HEK293 (cell line): ENCODE data around the gene GPAM.
A peak's percentile ranks its signal among the peaks of the same experiment; 100 is the strongest.

Experiments
- CTCF ChIA-PET: fragments of 350-600 bp; formaldehyde crosslinking; extraction: SDS; loops from one replicate; lab custom pipeline; 2021; ENCODE audit warnings: antibody characterized with exemption; lab: Yijun Ruan, JAX
- POLR2A ChIA-PET: fragments of 300-600 bp; formaldehyde crosslinking; extraction: SDS; loops from one replicate; lab custom pipeline; 2020; ENCODE audit warnings: antibody characterized with exemption, inconsistent platforms; lab: Yijun Ruan, JAX
- H3K27ac ChIP-seq: fragments of 200-500 bp; sonication (Bioruptor generic); 2 replicates; pipeline ENCODE4 v1.5.1; 2014; ENCODE audit warnings: low read depth, low read length, control low read depth, inconsistent platforms; ENCODE audit errors: extremely low read depth
- H3K36me3 ChIP-seq, 2 experiments: fragments of 200-500 bp in 1 of 2; sonication (Bioruptor generic) in 1 of 2; 1 replicate in 1 of 2; 2 replicates in 1 of 2; pipeline ENCODE4 v1.5.1; 2014 to 2017; ENCODE audit warnings: inconsistent platforms in 2 of 2, low read length in 2 of 2; ENCODE audit not compliant: control insufficient read depth in 2 of 2, insufficient read depth in 1 of 2
- H3K4me1 ChIP-seq: fragments of 200-500 bp; sonication (Bioruptor generic); 2 replicates; pipeline ENCODE4 v1.5.1; 2014; ENCODE audit warnings: mild to moderate bottlenecking, low read length, inconsistent platforms; ENCODE audit not compliant: control insufficient read depth, insufficient read depth
- H3K4me3 ChIP-seq: 2 replicates; pipeline ENCODE4 v1.5.1; 2011; ENCODE audit warnings: low read depth, mild to moderate bottlenecking, control low read depth, low read length, moderate library complexity
- H3K9me3 ChIP-seq: fragments of 200-500 bp; sonication (Bioruptor generic); 2 replicates; pipeline ENCODE4 v1.5.1; 2014; ENCODE audit warnings: low read depth, low read length, inconsistent platforms; ENCODE audit not compliant: control insufficient read depth, insufficient read depth
- CTCF ChIP-seq: fragments of 450-650 bp; formaldehyde crosslinking; IDR thresholded peaks from 2 replicates; pipeline ENCODE4 v1.5.1; 2016; ENCODE audit warnings: missing biosample characterization, missing genetic modification characterization
- ELK4 ChIP-seq: IDR thresholded peaks from 2 replicates; pipeline ENCODE4 v1.6.1; 2011; ENCODE audit warnings: mild to moderate bottlenecking, low read depth, low read length, borderline replicate concordance
- GLIS2 ChIP-seq: fragments of 450-650 bp; formaldehyde crosslinking; IDR thresholded peaks from 2 replicates; pipeline ENCODE4 v1.5.1; 2016; ENCODE audit warnings: missing biosample characterization, missing genetic modification characterization
- KLF16 ChIP-seq: fragments of 450-650 bp; formaldehyde crosslinking; IDR thresholded peaks from 2 replicates; pipeline ENCODE4 v1.5.1; 2017; ENCODE audit warnings: missing biosample characterization, missing genetic modification characterization
- ZBTB11 ChIP-seq: fragments of 450-650 bp; formaldehyde crosslinking; conservative IDR thresholded peaks from 2 replicates; pipeline ENCODE4 v1.5.1; 2016; ENCODE audit warnings: low read depth, missing biosample characterization, missing genetic modification characterization
- ZEB2 ChIP-seq: fragments of 450-650 bp; formaldehyde crosslinking; IDR thresholded peaks from 2 replicates; pipeline ENCODE4 v1.5.1; 2016; ENCODE audit warnings: missing biosample characterization, missing genetic modification characterization
- ZIC2 ChIP-seq: fragments of 450-650 bp; formaldehyde crosslinking; IDR thresholded peaks from 2 replicates; pipeline ENCODE4 v1.5.1; 2016; ENCODE audit warnings: missing biosample characterization, missing genetic modification characterization
- ZNF155 ChIP-seq: fragments of 450-650 bp; formaldehyde crosslinking; IDR thresholded peaks from 2 replicates; pipeline ENCODE4 v1.5.1; 2016; ENCODE audit warnings: missing biosample characterization, missing genetic modification characterization
- ZNF211 ChIP-seq: fragments of 450-650 bp; formaldehyde crosslinking; IDR thresholded peaks from 2 replicates; pipeline ENCODE4 v1.5.1; 2016; ENCODE audit warnings: low read depth, missing biosample characterization, missing genetic modification characterization
- ZNF324 ChIP-seq: fragments of 450-650 bp; formaldehyde crosslinking; IDR thresholded peaks from 2 replicates; pipeline ENCODE4 v1.5.1; 2016; ENCODE audit warnings: missing biosample characterization, missing genetic modification characterization
- ZNF366 ChIP-seq: fragments of 450-650 bp; formaldehyde crosslinking; conservative IDR thresholded peaks from 2 replicates; pipeline ENCODE4 v1.5.1; 2016; ENCODE audit warnings: missing biosample characterization, missing genetic modification characterization
- ZNF391 ChIP-seq: fragments of 450-650 bp; formaldehyde crosslinking; IDR thresholded peaks from 2 replicates; pipeline ENCODE4 v1.5.1; 2016; ENCODE audit warnings: low read depth, missing biosample characterization, missing genetic modification characterization, borderline replicate concordance
- ZNF416 ChIP-seq: fragments of 450-650 bp; formaldehyde crosslinking; IDR thresholded peaks from 2 replicates; pipeline ENCODE4 v1.5.1; 2016; ENCODE audit warnings: missing biosample characterization, missing genetic modification characterization
- ZNF449 ChIP-seq: fragments of 450-650 bp; formaldehyde crosslinking; IDR thresholded peaks from 2 replicates; pipeline ENCODE4 v1.5.1; 2017; ENCODE audit warnings: missing biosample characterization, mild to moderate bottlenecking, missing genetic modification characterization, moderate library complexity
- ZNF624 ChIP-seq: fragments of 450-650 bp; formaldehyde crosslinking; IDR thresholded peaks from 2 replicates; pipeline ENCODE4 v1.5.1; 2017; ENCODE audit warnings: missing biosample characterization, missing genetic modification characterization
- ZNF654 ChIP-seq: fragments of 450-650 bp; formaldehyde crosslinking; IDR thresholded peaks from 2 replicates; pipeline ENCODE4 v1.5.1; 2016; ENCODE audit warnings: low read depth, missing biosample characterization, missing genetic modification characterization

GPAM gene

GRCh38 chr10:112140110-112140970 is 43.2 kb downstream of the GPAM start (continued):
- no peak for TF ChIP-seq ZNF324
- TF ChIP-seq ELK4: no peak

- no peaks in the 10 kb centered on the region for H3K4me1 ChIP-seq
- no peak for TF ChIP-seq ZNF416
- no peak for TF ChIP-seq ZEB2 (tag by site-specific recombination)
- TF ChIP-seq ZNF624 (tag by site-specific recombination): no peak
- no peak for TF ChIP-seq KLF16 (tag by site-specific recombination)
- TF ChIP-seq ZBTB11 (tag by site-specific recombination): no peak
- TF ChIP-seq ZIC2: no peak
- TF ChIP-seq ZNF155 (tag by site-specific recombination): no peak
- no peak for TF ChIP-seq ZNF449 (tag by site-specific recombination)
- no peak for TF ChIP-seq GLIS2
- TF ChIP-seq ZNF366: no peak
- H3K27ac ChIP-seq: no peak overlapping the region
- H3K9me3 ChIP-seq: no peaks in the 10 kb centered on the region
- H3K4me3 ChIP-seq: no peak overlapping the region
- H3K36me3 ChIP-seq: no peaks in the 10 kb centered on the region
- CTCF ChIA-PET: interaction anchor here (0.5 to 4.5 kb wide), 14 partner anchors 11 to 1439 kb away, joined by 3 to 60 read pairs (median 5); no protein-coding TSS in a partner anchor
- POLR2A ChIA-PET: no interaction called here
Observed at GRCh38 chr10:112139176-112139575, 44.4 kb downstream of the GPAM start.

- ChIA-PET POLR2A (no interaction called here), CTCF (interaction anchor here (0.6 to 4.5 kb wide), 64 partner anchors 9 to 1405 kb away, joined by 3 to 60 read pairs (median 4); partner anchors contain the start of genes ADRA2A and GPAM)
- no peak overlapping the region for H3K27ac ChIP-seq
- no peak overlapping the region for H3K4me3 ChIP-seq
- H3K4me1 ChIP-seq: no peaks in the 10 kb centered on the region
- no peak for TF ChIP-seq ZNF211 (tag by site-specific recombination)
- peak; percentile 90 for TF ChIP-seq ZNF654
- TF ChIP-seq CTCF (tag by site-specific recombination): peak; percentile 85
- 0 out of 2 replicates have a peak, but pooled peaks have one; percentile 31 for TF ChIP-seq ZNF391 (tag by site-specific recombination)
- no peaks in the 10 kb centered on the region for H3K9me3 ChIP-seq
- H3K36me3 ChIP-seq: no peaks in the 10 kb centered on the region
Observed at GRCh38 chr10:112137154-112137987, 46.2 kb downstream of the GPAM start.
